Epithelial cell of proximal tubule (primary cell): ENCODE results near the gene TBC1D1. TPM values are rescaled to one million over a fixed set of nuclear protein-coding genes. Genes with fewer than 3 reads are reported as not detected.

Experiments
- DNase-seq: peaks from one replicate; pipeline ENCODE4 v3.0.0-alpha.2; 2011; ENCODE audit warnings: low read depth
- H3K4me3 ChIP-seq: 2 replicates; pipeline ENCODE4 v1.5.1; 2011; ENCODE audit warnings: low read depth, mild to moderate bottlenecking, low read length
- total RNA-seq: library from RNA; depleted of rRNA; stranded (reverse); fragments of >200 nt; gene quantifications from 2 replicates; pipeline ENCODE4 v1.2.3, GENCODE V29; 2015
- TF ChIP-seq, protein P1 (sequence below): conservative IDR thresholded peaks from 2 replicates; pipeline ENCODE4 v1.5.1; 2012; ENCODE audit warnings: low read depth, mild to moderate bottlenecking, low read length

Gene TBC1D1
- total RNA-seq, 1 donor from 2014 or later = 157 TPM

DNA sequence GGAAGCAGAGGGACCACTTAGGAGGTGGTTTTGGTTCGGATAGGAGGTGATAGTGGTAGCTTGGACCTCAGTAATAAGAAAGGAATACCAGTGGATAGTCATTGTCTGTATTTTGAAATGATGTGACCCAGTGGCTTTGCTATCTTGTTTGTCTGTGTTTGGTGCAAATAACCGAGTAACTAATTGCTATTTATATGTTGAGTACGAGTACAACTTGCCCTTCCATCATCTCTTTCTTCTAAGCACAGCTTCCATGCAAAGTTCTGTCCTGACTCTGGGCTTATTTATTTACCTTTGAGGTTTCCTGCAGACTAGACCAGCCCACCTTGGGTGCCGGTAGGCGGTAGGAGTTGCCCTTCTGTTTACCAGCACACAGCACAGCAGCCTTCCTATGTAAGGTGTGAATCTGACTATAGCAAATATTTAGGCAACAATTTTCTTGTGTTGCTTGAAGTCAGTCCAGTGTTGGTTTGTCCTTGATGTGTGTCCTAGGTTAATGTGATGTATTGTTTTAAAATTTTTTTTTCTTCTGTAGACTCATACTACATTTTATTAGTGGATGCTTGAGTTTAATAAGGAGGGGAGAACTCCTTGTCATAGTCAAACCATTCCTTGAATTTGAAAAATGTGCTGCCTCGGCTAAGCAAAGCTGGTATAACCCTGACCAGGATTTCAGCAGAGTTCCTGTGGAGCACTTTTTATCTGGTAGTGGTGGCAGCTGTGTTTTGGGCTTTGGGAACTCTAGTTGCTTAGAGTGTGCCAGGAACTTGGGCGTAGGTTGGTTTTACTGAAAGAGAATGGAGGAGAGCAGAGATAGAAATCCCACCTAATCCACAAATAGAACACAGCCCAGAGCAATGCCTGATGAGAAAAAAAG, 91.2 kb downstream of the TBC1D1 start:
- no peak for DNase-seq
- TF ChIP-seq, protein P1, sequence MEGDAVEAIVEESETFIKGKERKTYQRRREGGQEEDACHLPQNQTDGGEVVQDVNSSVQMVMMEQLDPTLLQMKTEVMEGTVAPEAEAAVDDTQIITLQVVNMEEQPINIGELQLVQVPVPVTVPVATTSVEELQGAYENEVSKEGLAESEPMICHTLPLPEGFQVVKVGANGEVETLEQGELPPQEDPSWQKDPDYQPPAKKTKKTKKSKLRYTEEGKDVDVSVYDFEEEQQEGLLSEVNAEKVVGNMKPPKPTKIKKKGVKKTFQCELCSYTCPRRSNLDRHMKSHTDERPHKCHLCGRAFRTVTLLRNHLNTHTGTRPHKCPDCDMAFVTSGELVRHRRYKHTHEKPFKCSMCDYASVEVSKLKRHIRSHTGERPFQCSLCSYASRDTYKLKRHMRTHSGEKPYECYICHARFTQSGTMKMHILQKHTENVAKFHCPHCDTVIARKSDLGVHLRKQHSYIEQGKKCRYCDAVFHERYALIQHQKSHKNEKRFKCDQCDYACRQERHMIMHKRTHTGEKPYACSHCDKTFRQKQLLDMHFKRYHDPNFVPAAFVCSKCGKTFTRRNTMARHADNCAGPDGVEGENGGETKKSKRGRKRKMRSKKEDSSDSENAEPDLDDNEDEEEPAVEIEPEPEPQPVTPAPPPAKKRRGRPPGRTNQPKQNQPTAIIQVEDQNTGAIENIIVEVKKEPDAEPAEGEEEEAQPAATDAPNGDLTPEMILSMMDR = no peak
- H3K4me3 ChIP-seq = no peak overlapping the region

DNA sequence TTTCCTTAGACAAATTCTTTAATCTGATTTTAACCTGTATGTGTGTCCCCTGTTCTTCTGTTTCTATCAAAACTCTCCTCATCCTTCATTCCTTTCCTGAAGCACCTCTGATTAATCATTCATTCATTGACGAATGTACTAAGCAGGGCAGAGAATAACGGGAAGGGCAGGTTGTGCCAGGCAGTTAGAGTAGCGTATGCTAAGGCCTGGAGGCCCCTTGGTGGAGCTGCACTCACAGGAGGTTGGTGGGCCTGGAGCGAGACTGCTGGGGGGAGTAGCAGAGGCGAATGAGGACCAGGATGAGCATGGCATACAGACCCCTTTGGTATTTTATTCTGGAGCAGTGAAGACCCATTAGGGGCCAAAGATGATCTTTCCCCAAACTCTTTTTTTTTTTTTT, 91.9 kb downstream of the TBC1D1 start:
- H3K4me3 ChIP-seq = no peak overlapping the region
- DNase-seq = no peak
- TF ChIP-seq, protein P1 = peak; percentile 27

DNA sequence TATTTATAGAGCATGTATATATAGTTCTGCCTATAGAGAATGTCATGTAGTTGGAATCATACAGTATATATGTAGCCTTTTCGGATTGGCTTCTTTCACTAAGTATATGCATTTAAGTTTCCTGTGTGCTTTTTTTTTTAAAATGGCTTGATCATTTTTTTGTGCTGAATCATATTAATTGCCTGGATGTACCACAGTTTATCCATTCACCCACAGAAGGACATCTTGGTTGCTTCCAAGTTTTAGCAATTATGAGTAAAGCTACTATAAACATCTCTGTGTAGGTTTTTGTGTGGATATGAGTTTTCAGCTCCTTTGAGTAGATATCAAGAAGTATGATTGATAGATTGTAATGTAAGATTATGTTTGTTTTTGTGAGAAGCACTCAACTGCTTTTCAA, 93.1 kb downstream of the TBC1D1 start:
- no peak overlapping the region for H3K4me3 ChIP-seq
- TF ChIP-seq, protein P1 = no peak
- DNase-seq = no peak

DNA sequence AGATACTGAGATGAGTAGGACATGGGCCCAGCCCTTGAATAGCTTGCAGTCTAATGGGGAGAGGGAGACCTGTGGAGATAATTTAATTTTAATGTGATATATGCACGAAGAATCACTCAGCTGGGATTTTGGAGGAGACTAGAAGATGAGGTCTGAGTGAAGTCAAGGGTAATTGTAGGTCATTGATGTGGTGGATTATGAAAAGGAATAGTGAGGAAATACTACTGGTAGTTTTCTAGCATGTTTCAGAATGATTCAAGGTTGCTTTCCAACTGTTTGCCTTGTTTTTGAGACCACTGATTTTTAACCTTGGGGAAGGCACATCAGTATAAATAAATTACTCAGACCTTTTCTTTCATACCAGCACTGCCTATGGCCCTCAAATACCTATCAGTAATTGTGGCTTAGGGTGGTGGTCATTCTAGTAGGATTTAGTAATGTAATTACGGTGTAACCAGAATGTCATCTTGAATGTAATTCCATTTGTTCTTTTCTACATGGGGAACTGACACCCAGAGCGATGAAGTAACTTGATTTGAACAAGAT, 94.9 kb downstream of the TBC1D1 start:
- no peak overlapping the region for H3K4me3 ChIP-seq
- DNase-seq = no peak
- TF ChIP-seq, protein P1 = no peak

DNA sequence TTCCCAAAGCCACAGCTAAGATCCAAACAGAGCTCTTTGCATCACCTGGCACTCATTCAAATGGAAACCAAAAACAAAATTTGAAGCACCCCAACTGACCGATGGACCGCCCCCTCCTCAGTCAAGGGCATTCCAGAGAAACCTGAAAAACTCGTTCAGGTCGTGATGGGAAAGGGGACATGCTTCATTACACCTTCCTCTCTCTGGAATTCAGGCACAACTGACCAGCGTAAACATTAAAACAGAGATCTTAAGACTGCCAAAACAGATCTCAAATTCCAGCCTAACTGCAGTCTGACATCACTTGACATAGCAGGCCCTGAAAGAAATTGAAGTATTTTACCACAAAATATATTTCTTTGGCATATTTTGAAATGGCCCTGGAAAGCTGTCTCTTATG, 97.8 kb downstream of the TBC1D1 start:
- TF ChIP-seq, protein P1 = no peak
- no peak for DNase-seq

DNA sequence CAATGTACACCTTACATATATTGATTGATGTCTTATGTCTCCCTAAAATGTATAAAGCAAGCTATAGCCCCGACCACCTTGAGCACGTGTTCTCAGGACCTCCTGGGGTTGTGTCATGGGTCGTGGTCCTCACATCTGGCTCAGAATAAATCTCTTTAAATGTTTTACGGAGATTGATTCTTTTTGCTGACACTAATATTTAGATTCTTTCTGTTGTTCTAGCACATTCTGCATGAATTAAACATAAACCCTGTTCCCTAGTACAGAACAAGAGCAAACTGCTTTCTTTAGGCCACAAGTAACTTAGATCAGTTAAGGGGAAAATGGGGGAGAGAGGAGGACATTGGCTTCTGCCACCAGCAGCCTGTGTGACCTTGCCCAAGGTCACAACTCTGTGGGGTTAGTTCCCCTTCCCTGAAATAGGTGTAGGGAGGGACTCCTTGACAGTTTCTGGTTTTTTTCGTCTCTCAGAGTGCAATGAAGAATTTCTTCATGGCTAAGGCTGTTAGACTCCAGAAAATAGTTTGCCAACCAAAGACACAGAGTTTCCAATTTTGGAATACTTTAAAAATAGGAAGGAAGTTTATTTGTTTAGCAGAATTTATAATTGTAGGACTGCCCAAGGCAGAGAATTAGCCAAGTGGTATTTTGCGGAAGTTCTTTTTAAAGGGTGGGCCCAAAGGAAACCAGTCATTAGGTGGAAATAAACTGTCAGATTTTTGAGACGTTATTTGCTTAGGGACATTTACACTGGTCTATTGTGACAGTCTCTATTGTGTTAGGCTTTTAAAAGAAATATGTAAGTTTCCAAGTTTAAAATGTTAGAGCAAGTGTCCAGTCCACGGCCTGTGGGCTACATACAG, 98.7 kb downstream of the TBC1D1 start:
- no peak for DNase-seq
- no peak overlapping the region for H3K4me3 ChIP-seq
- TF ChIP-seq, protein P1 = no peak

More for the DNA sequence above, 97.8 kb downstream of the TBC1D1 start:
- no peak overlapping the region for H3K4me3 ChIP-seq
